Prostate gland (tissue), 2 donors: ENCODE results near the gene ZMYND11.

Experiments
- CTCF ChIP-seq, 4 experiments: fragments of 200-600 bp in 2 of 4; fragments of 450-650 bp in 2 of 4; sonication (generic) in 2 of 4; IDR thresholded peaks; 1 replicate in 3 of 4; 2 replicates in 1 of 4; pipeline ENCODE4 v1.5.1; 2016 to 2019; ENCODE audit warnings: antibody characterized with exemption in 4 of 4, mild to moderate bottlenecking in 2 of 4, moderate library complexity in 2 of 4
- POLR2AphosphoS5 ChIP-seq: sonication (generic); formaldehyde crosslinking; IDR thresholded peaks from one replicate; pipeline ENCODE4 v1.6.1; 2017; ENCODE audit warnings: antibody characterized with exemption

DNA sequence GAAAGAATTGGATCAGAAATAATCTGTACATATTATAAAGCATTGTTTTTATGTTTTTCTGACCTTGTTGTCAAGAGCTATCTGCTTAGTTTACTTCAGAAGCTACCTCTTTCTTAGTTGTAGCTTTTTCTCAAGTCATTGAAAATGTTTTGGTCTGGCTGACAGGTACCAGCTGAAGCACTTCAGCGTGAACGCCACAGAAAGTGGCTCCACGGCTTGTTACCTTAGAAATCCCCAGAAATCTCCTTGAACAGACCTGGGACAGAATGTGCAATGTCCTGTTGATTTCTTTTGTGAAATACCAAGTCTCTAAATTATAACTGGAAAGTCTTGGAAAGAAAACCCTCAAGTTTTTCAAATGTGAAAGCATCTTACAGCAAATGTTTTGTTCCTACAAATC lies 96.8 kb downstream of the ZMYND11 start:
- TF ChIP-seq CTCF (IDR thresholded peaks at IDR 0.05) (no peak), POLR2AphosphoS5 (no peak)
